Activated CD4-positive, alpha-beta T cell treated with anti-CD3 and anti-CD28 coated beads for 1 hour (primary cell): Measurements from ENCODE around the gene THEM4.
A peak's percentile ranks its signal among the peaks of the same experiment; 100 is the strongest.

Experiments used
- DNase-seq: peaks from one replicate; pipeline ENCODE4 v3.0.0-alpha.2; 2020

THEM4 gene

GRCh38 chr1:151833172-151833900, 76.0 kb downstream of the THEM4 start:
- no peak for DNase-seq

DNA sequence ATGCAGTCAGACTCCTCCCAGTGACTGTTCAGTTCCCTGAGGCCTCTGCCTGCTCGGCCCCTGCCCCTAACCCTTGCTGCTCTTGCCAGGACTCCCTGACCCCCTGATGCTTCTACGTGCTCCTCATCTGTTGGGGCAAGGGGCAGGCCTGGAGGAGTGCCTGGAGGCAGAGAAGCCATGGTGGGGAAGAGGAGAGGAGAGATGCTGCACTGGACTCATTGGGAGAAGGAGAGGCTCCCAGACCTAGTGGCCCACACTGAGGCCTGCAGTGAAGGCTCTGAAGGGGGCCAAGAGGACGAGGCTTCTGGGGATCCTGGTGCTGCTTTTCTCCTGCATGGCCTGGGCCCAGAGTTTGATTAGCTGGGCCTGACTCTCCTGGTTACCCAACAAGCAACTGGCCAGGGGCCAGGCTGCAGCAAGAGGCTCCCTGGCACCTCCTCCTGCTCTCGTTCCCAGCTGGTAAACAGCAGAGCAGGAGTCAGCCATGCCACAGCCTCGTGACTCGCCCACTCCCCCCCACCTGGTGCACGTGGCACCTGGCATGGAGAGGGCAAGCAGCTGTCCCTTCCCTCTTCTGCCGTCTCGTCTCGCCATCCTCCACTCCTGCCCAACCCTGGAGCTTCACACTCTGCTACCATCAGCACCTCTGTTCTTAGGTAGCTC, 76.9 kb downstream of the THEM4 start:
- no peak for DNase-seq

- no peak for DNase-seq
Observed at GRCh38 chr1:151831605-151832004, 77.7 kb downstream of the THEM4 start, which contains the start of gene RORC. Gene RORC, minus strand, starts transcription at chr1:151831802. Its CDS starts 38 bp downstream, at chr1:151831764.

DNA sequence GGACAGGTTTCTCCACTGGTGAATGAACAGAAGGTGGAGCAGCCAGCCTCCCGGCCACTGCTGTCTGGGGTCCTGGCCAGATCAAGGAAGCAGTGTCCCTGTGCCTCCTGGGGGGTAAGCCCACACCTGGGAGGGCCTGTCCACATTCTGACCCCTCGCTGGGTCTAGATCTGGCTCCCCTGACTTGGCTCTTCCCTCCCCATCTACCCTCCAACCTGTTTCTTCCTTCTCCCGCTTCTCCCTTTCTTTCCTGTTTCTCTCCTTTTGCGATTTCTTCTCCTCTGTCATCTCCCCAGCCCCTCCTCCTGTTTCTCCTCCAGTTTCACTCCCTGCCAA, 78.1 kb downstream of the THEM4 start:
- no peak for DNase-seq

DNA sequence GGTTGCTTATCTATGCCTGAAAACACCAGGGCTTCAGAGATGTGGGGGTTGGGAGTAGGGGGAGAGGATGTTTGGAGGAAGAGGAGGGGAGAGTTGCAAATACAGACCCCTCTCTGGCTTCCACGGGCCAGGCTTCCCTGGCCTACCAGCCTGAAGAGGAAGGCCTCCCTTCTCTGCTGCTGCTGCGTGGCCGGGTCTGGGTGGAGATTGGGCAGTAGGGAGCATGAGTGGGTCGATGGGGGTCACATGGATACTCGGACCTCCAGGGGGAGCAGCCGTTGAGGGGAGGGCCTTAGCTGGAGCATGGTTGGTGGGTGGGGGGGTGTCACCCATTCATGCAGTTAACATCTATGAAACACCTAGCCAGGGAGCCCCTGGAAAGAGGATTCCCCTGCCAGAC, 79.3 kb downstream of the THEM4 start:
- DNase-seq = no peak

- DNase-seq = no peak
Observed at GRCh38 chr1:151829352-151830046, 79.8 kb downstream of the THEM4 start.

- DNase-seq = no peak
Observed at GRCh38 chr1:151828921-151829320, 80.4 kb downstream of the THEM4 start.

DNA sequence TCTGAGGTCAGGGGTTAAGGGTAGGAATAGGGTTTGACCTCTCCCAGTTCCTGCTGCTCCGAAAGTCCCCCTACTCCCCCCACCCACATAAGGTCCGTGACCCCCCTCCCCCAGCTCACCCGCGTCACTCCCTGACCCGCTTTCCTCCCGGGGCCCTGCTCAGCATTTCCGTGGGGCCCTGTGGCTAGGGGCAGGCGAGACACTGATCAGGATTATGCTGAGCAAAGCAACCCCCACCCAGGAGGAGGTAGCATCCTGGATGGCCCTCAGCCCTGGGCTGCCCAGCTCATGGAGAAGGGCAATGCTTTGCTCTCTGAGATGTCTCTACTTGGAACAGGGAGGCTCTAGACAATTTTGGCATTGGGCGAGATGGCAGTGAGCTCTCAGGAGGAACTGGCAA, 81.5 kb downstream of the THEM4 start:
- DNase-seq = no peak

- DNase-seq = peak; percentile 29
Observed at GRCh38 chr1:151825751-151826660, 83.3 kb downstream of the THEM4 start.

DNA sequence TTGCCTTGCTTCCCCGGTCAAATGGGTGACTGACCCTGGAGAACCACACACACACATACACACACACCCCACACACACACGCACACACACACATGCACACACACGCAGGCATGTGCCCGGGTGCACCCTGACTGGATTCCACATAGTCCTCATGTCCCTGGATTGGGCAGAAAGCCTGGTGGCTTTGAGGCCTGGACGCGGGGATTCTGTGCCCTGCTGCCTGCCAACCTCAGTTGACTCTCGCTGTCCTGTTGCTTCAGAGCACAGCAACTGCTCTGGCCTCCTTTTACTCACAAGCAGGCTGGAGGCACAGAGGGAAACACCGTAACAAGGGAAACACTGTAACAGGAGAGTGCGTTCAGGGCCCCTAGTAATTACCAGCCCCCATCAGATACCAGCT, 84.1 kb downstream of the THEM4 start:
- no peak for DNase-seq
